H9 (cell line): Measurements from ENCODE around the gene PABPN1. TPM values are rescaled to one million over a fixed set of nuclear protein-coding genes. Genes with fewer than 3 reads are reported as not detected.

ENCODE experiments used
- DNase-seq: peaks from one replicate; pipeline ENCODE4 v3.0.0-alpha.2; 2017
- H2AFZ ChIP-seq: one replicate; pipeline ENCODE4 v1.6.1; 2013; ENCODE audit warnings: mild to moderate bottlenecking, low read length, control low read depth, moderate library complexity
- H2AK5ac ChIP-seq: 2 replicates; pipeline ENCODE4 v1.6.1; 2013; ENCODE audit warnings: low read length, control low read depth, mixed read lengths; ENCODE audit not compliant: insufficient read length
- H2BK120ac ChIP-seq: one replicate; pipeline ENCODE4 v1.6.1; 2013; ENCODE audit warnings: low read depth, mild to moderate bottlenecking, low read length, control low read depth, inconsistent platforms; ENCODE audit not compliant: poor library complexity, severe bottlenecking
- H2BK12ac ChIP-seq: 2 replicates; pipeline ENCODE4 v1.6.1; 2013; ENCODE audit warnings: low read length, control low read depth, mixed read lengths, low read depth; ENCODE audit not compliant: insufficient read length
- H2BK15ac ChIP-seq: 2 replicates; pipeline ENCODE4 v1.6.1; 2013; ENCODE audit warnings: low read depth, low read length, control low read depth
- H2BK20ac ChIP-seq: one replicate; pipeline ENCODE4 v1.6.1; 2013; ENCODE audit warnings: low read depth, mild to moderate bottlenecking, low read length, control low read depth, inconsistent platforms; ENCODE audit not compliant: poor library complexity, severe bottlenecking
- H2BK5ac ChIP-seq: 2 replicates; pipeline ENCODE4 v1.6.1; 2013; ENCODE audit warnings: low read length, control low read depth, mixed read lengths; ENCODE audit not compliant: insufficient read length
- H3K14ac ChIP-seq: 2 replicates; pipeline ENCODE4 v1.6.1; 2013; ENCODE audit warnings: low read length, control low read depth; ENCODE audit not compliant: insufficient read depth
- H3K18ac ChIP-seq: 2 replicates; pipeline ENCODE4 v1.6.1; 2013; ENCODE audit warnings: low read depth, mild to moderate bottlenecking, mixed read lengths, low read length, control low read depth; ENCODE audit not compliant: insufficient read length
- H3K23ac ChIP-seq: 2 replicates; pipeline ENCODE4 v1.6.1; 2013; ENCODE audit warnings: low read length, control low read depth, mixed read lengths, low read depth; ENCODE audit not compliant: insufficient read length
- H3K23me2 ChIP-seq: 2 replicates; pipeline ENCODE4 v1.6.1; 2013; ENCODE audit warnings: low read depth, mild to moderate bottlenecking, mixed read lengths, low read length, control low read depth; ENCODE audit not compliant: insufficient read length, poor library complexity, severe bottlenecking
- H3K27ac ChIP-seq: 2 replicates; pipeline ENCODE4 v1.5.1; 2013; ENCODE audit warnings: low read length, control low read depth, mixed read lengths, low read depth; ENCODE audit not compliant: insufficient read length
- H3K27me3 ChIP-seq: 2 replicates; pipeline ENCODE4 v1.6.1; 2013; ENCODE audit warnings: low read length, control low read depth, inconsistent platforms; ENCODE audit not compliant: insufficient read depth
- H3K4ac ChIP-seq: 2 replicates; pipeline ENCODE4 v1.6.1; 2013; ENCODE audit warnings: low read depth, mild to moderate bottlenecking, control low read depth, inconsistent platforms, low read length, moderate library complexity
- H3K4me1 ChIP-seq: 2 replicates; pipeline ENCODE4 v1.6.1; 2013; ENCODE audit warnings: low read length, control low read depth, inconsistent platforms; ENCODE audit not compliant: insufficient read depth
- H3K4me2 ChIP-seq: 2 replicates; pipeline ENCODE4 v1.6.1; 2013; ENCODE audit warnings: low read length, control low read depth, mixed read lengths; ENCODE audit not compliant: insufficient read length, insufficient read depth
- H3K56ac ChIP-seq: 2 replicates; pipeline ENCODE4 v1.6.1; 2013; ENCODE audit warnings: low read depth, mild to moderate bottlenecking, mixed read lengths, low read length, control low read depth; ENCODE audit not compliant: insufficient read length
- H3K79me1 ChIP-seq: 2 replicates; pipeline ENCODE4 v1.6.1; 2013; ENCODE audit warnings: low read depth, mild to moderate bottlenecking, moderate library complexity, low read length, control low read depth, inconsistent platforms; ENCODE audit not compliant: insufficient read depth, poor library complexity, severe bottlenecking
- H3K79me2 ChIP-seq: 2 replicates; pipeline ENCODE4 v1.6.1; 2013; ENCODE audit warnings: low read length, control low read depth, inconsistent platforms; ENCODE audit not compliant: insufficient read depth
- H3K9ac ChIP-seq: 2 replicates; pipeline ENCODE4 v1.6.1; 2013; ENCODE audit warnings: low read length, control low read depth, mixed read lengths; ENCODE audit not compliant: insufficient read length; ENCODE audit errors: extremely low read depth
- H3K9me3 ChIP-seq: one replicate; pipeline ENCODE4 v1.6.1; 2013; ENCODE audit warnings: low read depth, low read length, inconsistent platforms; ENCODE audit not compliant: control insufficient read depth
- H3T11ph ChIP-seq: one replicate; pipeline ENCODE4 v1.6.1; 2013; ENCODE audit warnings: mild to moderate bottlenecking, low read length, control low read depth, inconsistent platforms
- H4K20me1 ChIP-seq: one replicate; pipeline ENCODE4 v1.6.1; 2013; ENCODE audit not compliant: control insufficient read depth, insufficient read length, insufficient read depth
- H4K5ac ChIP-seq: 2 replicates; pipeline ENCODE4 v1.6.1; 2013; ENCODE audit warnings: low read depth, mild to moderate bottlenecking, mixed read lengths, low read length, control low read depth; ENCODE audit not compliant: insufficient read length
- H4K8ac ChIP-seq: replicated peaks from 2 replicates; pipeline ENCODE4 v1.6.1; 2013; ENCODE audit warnings: low read length, control low read depth, mixed read lengths, low read depth; ENCODE audit not compliant: insufficient read length
- H4K91ac ChIP-seq: 2 replicates; pipeline ENCODE4 v1.6.1; 2013; ENCODE audit warnings: low read depth, mild to moderate bottlenecking, moderate library complexity, mixed read lengths, low read length, control low read depth; ENCODE audit not compliant: insufficient read length
- H3K27ac Mint-ChIP-seq, 3 experiments: 2 replicates in 2 of 3; 3 replicates in 1 of 3; pipeline ENCODE4 v1.8.0; 2020 to 2021; ENCODE audit warnings: mixed read lengths in 3 of 3, mild to moderate bottlenecking in 1 of 3, moderate library complexity in 1 of 3
- H3K27me3 Mint-ChIP-seq: 2 replicates; pipeline ENCODE4 v1.8.0; 2021; ENCODE audit warnings: low read depth, mild to moderate bottlenecking, moderate library complexity, mixed read lengths
- H3K36me3 Mint-ChIP-seq, 3 experiments: 2 replicates in 2 of 3; 3 replicates in 1 of 3; pipeline ENCODE4 v1.8.0; 2020 to 2021; ENCODE audit warnings: low read depth in 3 of 3, mixed read lengths in 3 of 3; ENCODE audit not compliant: insufficient read depth in 1 of 3
- H3K4me1 Mint-ChIP-seq, 2 experiments: 2 replicates each; pipeline ENCODE4 v1.8.0; 2020; ENCODE audit warnings: mixed read lengths in 2 of 2
- H3K4me3 Mint-ChIP-seq, 2 experiments: 2 replicates in 1 of 2; 3 replicates in 1 of 2; pipeline ENCODE4 v1.8.0; 2020 to 2021; ENCODE audit warnings: mild to moderate bottlenecking in 2 of 2, mixed read lengths in 2 of 2, moderate library complexity in 1 of 2
- H3K9me3 Mint-ChIP-seq, 2 experiments: 2 replicates in 1 of 2; 3 replicates in 1 of 2; pipeline ENCODE4 v1.8.0; 2020; ENCODE audit warnings: mild to moderate bottlenecking in 2 of 2, mixed read lengths in 2 of 2, moderate library complexity in 1 of 2
- WGBS: extraction: QIAGEN DNeasy Blood & Tissue Kit; methylation state at CpG from one replicate; pipeline ENCODE4 v1.1.7; 2013; ENCODE audit warnings: missing lambda C conversion rate, low lambda C conversion rate, mixed read lengths; ENCODE audit not compliant: insufficient read length; ENCODE audit errors: extremely low coverage; 5-methylcytosine and 5-hydroxymethylcytosine counted together
- total RNA-seq: library from RNA; stranded (reverse); gene quantifications from 2 replicates; pipeline ENCODE4 v1.2.1, GENCODE V29; 2021
- TF ChIP-seq, protein P1 (sequence below): fragments of 200-600 bp; sonication (generic); conservative IDR thresholded peaks from 3 replicates; pipeline ENCODE4 v1.8.0; 2021; ENCODE audit warnings: antibody characterized with exemption, mild to moderate bottlenecking

PABPN1 gene
- total RNA-seq, 1 experiment from 2014 or later: 333 TPM

DNA sequence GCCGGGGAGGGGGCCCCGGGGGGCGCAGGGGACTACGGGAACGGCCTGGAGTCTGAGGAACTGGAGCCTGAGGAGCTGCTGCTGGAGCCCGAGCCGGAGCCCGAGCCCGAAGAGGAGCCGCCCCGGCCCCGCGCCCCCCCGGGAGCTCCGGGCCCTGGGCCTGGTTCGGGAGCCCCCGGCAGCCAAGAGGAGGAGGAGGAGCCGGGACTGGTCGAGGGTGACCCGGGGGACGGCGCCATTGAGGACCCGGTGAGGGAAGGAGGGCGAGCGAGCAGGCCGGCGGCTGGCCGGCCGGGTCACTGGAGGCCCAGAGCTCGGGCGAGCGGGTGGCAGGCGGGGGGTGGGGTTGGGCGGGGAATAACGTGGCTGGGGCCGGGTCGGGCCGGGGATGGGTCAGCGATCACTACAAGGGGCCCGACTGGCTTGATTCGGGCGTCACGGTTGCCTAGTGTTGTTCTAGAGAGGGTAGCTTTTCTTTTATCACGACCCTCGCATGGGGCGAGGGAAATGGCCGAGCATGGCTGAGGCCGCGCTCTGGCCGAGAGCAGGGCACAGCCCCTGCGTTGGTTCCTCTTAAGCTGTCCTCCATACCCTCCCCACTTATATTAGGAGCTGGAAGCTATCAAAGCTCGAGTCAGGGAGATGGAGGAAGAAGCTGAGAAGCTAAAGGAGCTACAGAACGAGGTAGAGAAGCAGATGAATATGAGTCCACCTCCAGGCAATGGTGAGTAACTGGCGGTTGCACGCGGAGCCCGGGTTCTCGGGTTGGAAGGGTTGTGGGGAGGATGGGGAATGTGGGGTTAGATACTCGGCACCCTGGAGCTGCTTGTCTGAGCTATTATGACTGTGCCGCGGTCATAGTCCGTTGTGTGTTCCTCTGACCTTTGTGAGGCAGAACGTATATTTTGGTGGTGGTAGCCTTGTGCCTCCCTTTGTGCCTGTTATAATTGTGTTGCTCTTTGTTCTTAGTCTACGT, 603 bp downstream of the PABPN1 start:
- H3K79me2 ChIP-seq: peaks cover 10% of the 10 kb centered on the region; the same call in 1 of the 2 replicates
- H3T11ph ChIP-seq: no peak overlapping the region
- peak overlapping the region; percentile 91 for H2BK120ac ChIP-seq
- no peaks in the 10 kb centered on the region for H3K27me3 ChIP-seq
- H3K4me2 ChIP-seq: peak overlapping the region; percentile 94
- peak overlapping the region; percentile 97 for H3K9ac ChIP-seq
- H3K4ac ChIP-seq: no peak overlapping the region; the same call in 1 of the 2 replicates
- H2AK5ac ChIP-seq: no peak overlapping the region
- peaks cover 4% of the 10 kb centered on the region for H3K79me1 ChIP-seq
- peaks cover 3% of the 10 kb centered on the region; the same call in 1 of the 2 replicates for H3K4me1 ChIP-seq
- Mint-ChIP-seq H3K4me3 (peak overlapping the region; percentile 95 to 97), H3K9me3 (no peaks in the 10 kb centered on the region; a peak in 1 of 5 replicates), H3K4me1 (peaks cover 22 to 28% of the 10 kb centered on the region in 2 experiments), H3K27me3 (no peaks in the 10 kb centered on the region), H3K36me3 (peaks cover 34 to 51% (median 48%) of the 10 kb centered on the region in 3 experiments), H3K27ac (peak overlapping the region; percentile 89 to 99 (median 97))
- no CpG with 5 or more reads among the region's 64 CpGs for WGBS
- no peak for DNase-seq
- H3K9me3 ChIP-seq: no peaks in the 10 kb centered on the region
- peak overlapping the region; percentile 24 for H4K5ac ChIP-seq
- no peak overlapping the region for H3K23ac ChIP-seq
- H2BK5ac ChIP-seq: no peak overlapping the region
- H3K18ac ChIP-seq: peak overlapping the region; percentile 82
- no peak overlapping the region for H4K91ac ChIP-seq
- TF ChIP-seq, protein P1, sequence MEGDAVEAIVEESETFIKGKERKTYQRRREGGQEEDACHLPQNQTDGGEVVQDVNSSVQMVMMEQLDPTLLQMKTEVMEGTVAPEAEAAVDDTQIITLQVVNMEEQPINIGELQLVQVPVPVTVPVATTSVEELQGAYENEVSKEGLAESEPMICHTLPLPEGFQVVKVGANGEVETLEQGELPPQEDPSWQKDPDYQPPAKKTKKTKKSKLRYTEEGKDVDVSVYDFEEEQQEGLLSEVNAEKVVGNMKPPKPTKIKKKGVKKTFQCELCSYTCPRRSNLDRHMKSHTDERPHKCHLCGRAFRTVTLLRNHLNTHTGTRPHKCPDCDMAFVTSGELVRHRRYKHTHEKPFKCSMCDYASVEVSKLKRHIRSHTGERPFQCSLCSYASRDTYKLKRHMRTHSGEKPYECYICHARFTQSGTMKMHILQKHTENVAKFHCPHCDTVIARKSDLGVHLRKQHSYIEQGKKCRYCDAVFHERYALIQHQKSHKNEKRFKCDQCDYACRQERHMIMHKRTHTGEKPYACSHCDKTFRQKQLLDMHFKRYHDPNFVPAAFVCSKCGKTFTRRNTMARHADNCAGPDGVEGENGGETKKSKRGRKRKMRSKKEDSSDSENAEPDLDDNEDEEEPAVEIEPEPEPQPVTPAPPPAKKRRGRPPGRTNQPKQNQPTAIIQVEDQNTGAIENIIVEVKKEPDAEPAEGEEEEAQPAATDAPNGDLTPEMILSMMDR: no peak
- H4K8ac ChIP-seq: no peak overlapping the region
- no peak overlapping the region for H2BK15ac ChIP-seq
- H2BK20ac ChIP-seq: no peak overlapping the region
- no peaks in the 10 kb centered on the region for H4K20me1 ChIP-seq
- H2AFZ ChIP-seq: no peak overlapping the region
- H3K23me2 ChIP-seq: peaks cover 13% of the 10 kb centered on the region
- no peak overlapping the region for H2BK12ac ChIP-seq
- no peak overlapping the region for H3K27ac ChIP-seq
- no peak overlapping the region for H3K56ac ChIP-seq
- H3K14ac ChIP-seq: peak overlapping the region; percentile 87; the same call in 1 of the 2 replicates
